ENCODE results near the gene TRPV5. TPM values are rescaled to one million over a fixed set of nuclear protein-coding genes. Genes with fewer than 3 reads are reported as not detected.

Gene TRPV5
- polyA plus RNA-seq, 2 of the 4 experiments (the other 2 are of a cell fraction): not detected

DNA sequence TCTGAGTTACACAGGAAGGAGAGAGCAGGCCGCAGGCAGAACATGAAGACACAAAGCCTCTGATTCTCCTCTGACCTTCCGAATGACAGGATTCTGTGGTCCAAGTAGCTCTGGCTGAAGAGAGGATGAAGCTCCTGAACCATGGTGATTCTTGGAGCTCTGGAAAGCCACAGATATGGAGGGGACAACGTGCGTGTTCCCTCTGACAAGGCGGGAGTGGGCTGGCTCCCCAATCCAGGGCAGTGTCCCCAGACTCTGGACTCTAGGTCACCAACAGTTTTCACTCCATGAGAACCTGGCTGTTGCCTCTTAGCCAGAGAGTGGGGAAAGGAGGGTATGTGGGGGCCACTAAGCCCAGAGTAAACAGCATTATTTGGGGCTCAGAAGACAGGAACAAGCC, 40.6 kb downstream of the TRPV5 start:
- H3K4me1 ChIP-seq: no peaks in the 10 kb centered on the region
- no peak for FAIRE-seq
- H3K9me3 ChIP-seq: no peaks in the 10 kb centered on the region
- H3K4me2 ChIP-seq: no peak overlapping the region
- TF ChIP-seq MAZ (IDR thresholded peaks at IDR 0.05; ENCODE audit: borderline replicate concordance, low read depth, low read length) (no peak), MAFK (IDR thresholded peaks at IDR 0.05; ENCODE audit: partially characterized antibody) (no peak), PHF8 (IDR thresholded peaks at IDR 0.05; ENCODE audit: borderline replicate concordance, low read depth) (no peak), MYC (IDR thresholded peaks at IDR 0.05; ENCODE audit: borderline replicate concordance, low read length) (no peak), SREBF2 (IDR thresholded peaks at IDR 0.05) (no peak), HOXB5 (CRISPR knock-in tag; IDR thresholded peaks at IDR 0.05) (no peak), RFX5 (IDR thresholded peaks at IDR 0.05) (no peak), HDAC2 (IDR thresholded peaks at IDR 0.05) (no peak), CHD4 (IDR thresholded peaks at IDR 0.05; ENCODE audit: borderline replicate concordance) (no peak), ESRRA (IDR thresholded peaks at IDR 0.05; ENCODE audit: borderline replicate concordance, low read length) (no peak), TP53 (CRISPR knock-in tag; IDR thresholded peaks at IDR 0.05) (no peak), RAD21 (conservative IDR thresholded peaks at IDR 0.05 in 1 of 2, IDR thresholded peaks at IDR 0.05 in 1 of 2) (no peak), HOXB13 (CRISPR knock-in tag; IDR thresholded peaks at IDR 0.05; ENCODE audit: low read depth) (no peak), CEBPB (IDR thresholded peaks at IDR 0.05) (no peak), RARB (CRISPR knock-in tag; IDR thresholded peaks at IDR 0.05) (no peak), KDM1A (IDR thresholded peaks at IDR 0.05; ENCODE audit: low read depth) (no peak)
- TF ChIP-seq, protein P1, sequence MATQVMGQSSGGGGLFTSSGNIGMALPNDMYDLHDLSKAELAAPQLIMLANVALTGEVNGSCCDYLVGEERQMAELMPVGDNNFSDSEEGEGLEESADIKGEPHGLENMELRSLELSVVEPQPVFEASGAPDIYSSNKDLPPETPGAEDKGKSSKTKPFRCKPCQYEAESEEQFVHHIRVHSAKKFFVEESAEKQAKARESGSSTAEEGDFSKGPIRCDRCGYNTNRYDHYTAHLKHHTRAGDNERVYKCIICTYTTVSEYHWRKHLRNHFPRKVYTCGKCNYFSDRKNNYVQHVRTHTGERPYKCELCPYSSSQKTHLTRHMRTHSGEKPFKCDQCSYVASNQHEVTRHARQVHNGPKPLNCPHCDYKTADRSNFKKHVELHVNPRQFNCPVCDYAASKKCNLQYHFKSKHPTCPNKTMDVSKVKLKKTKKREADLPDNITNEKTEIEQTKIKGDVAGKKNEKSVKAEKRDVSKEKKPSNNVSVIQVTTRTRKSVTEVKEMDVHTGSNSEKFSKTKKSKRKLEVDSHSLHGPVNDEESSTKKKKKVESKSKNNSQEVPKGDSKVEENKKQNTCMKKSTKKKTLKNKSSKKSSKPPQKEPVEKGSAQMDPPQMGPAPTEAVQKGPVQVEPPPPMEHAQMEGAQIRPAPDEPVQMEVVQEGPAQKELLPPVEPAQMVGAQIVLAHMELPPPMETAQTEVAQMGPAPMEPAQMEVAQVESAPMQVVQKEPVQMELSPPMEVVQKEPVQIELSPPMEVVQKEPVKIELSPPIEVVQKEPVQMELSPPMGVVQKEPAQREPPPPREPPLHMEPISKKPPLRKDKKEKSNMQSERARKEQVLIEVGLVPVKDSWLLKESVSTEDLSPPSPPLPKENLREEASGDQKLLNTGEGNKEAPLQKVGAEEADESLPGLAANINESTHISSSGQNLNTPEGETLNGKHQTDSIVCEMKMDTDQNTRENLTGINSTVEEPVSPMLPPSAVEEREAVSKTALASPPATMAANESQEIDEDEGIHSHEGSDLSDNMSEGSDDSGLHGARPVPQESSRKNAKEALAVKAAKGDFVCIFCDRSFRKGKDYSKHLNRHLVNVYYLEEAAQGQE (IDR thresholded peaks at IDR 0.05): no peak
- TF ChIP-seq, protein P2, sequence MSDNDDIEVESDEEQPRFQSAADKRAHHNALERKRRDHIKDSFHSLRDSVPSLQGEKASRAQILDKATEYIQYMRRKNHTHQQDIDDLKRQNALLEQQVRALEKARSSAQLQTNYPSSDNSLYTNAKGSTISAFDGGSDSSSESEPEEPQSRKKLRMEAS (IDR thresholded peaks at IDR 0.05): no peak
- POLR2A ChIA-PET: no interaction called here
- ATAC-seq: no peak
- WGBS (ENCODE audit: missing lambda C conversion rate): 48% methylated on average over 4 of the region's 5 CpGs
- H3K27ac ChIP-seq: no peak overlapping the region
- DNase-seq (ENCODE audit: low read depth in 1 of 2, low spot score in 1 of 2): no peak
- H3K4me3 ChIP-seq: no peak overlapping the region
- CTCF ChIA-PET: interaction anchor here (0.8 to 0.9 kb wide), 2 partner anchors 27 to 322 kb away, joined by 3 to 4 read pairs; no protein-coding TSS in a partner anchor

GRCh38 chr7:142891490-142892082, 42.0 kb downstream of the TRPV5 start:
- CTCF ChIA-PET: no interaction called here
- H3K4me1 ChIP-seq: no peaks in the 10 kb centered on the region
- no peak overlapping the region for H3K4me2 ChIP-seq
- FAIRE-seq (no peak), DNase-seq (ENCODE audit: low read depth in 1 of 2, low spot score in 1 of 2) (no peak), ATAC-seq (no peak)
- H3K9me3 ChIP-seq: no peaks in the 10 kb centered on the region
- no peak overlapping the region for H3K27ac ChIP-seq
- no peak overlapping the region for H3K4me3 ChIP-seq
- 42% methylated on average over 10 of the region's 10 CpGs for WGBS (ENCODE audit: missing lambda C conversion rate)
- POLR2A ChIA-PET: no interaction called here
- no peak for TF ChIP-seq HES2 (IDR thresholded peaks at IDR 0.05)
- no peak for TF ChIP-seq HDAC2 (IDR thresholded peaks at IDR 0.05)
- TF ChIP-seq HMGXB4 (CRISPR knock-in tag; IDR thresholded peaks at IDR 0.05; ENCODE audit: borderline replicate concordance): no peak
- no peak for TF ChIP-seq PBX3 (IDR thresholded peaks at IDR 0.05)
- no peak for TF ChIP-seq RFX5 (IDR thresholded peaks at IDR 0.05)
- TF ChIP-seq ESRRA (IDR thresholded peaks at IDR 0.05; ENCODE audit: borderline replicate concordance, low read length): no peak
- TF ChIP-seq ATOH8 (CRISPR knock-in tag; IDR thresholded peaks at IDR 0.05; ENCODE audit: low read depth): no peak
- TF ChIP-seq ZNF302 (CRISPR knock-in tag; IDR thresholded peaks at IDR 0.05): no peak
- no peak for TF ChIP-seq BHLHE40 (IDR thresholded peaks at IDR 0.05; ENCODE audit: low read depth, low read length)
- no peak for TF ChIP-seq HOXA7 (CRISPR knock-in tag; IDR thresholded peaks at IDR 0.05)
- no peak for TF ChIP-seq NPAS2 (CRISPR knock-in tag; IDR thresholded peaks at IDR 0.05; ENCODE audit: borderline replicate concordance)
- TF ChIP-seq, protein P3, sequence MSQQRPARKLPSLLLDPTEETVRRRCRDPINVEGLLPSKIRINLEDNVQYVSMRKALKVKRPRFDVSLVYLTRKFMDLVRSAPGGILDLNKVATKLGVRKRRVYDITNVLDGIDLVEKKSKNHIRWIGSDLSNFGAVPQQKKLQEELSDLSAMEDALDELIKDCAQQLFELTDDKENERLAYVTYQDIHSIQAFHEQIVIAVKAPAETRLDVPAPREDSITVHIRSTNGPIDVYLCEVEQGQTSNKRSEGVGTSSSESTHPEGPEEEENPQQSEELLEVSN (IDR thresholded peaks at IDR 0.05; ENCODE audit: borderline replicate concordance, low read depth): no peak
- no peak for TF ChIP-seq EHMT2 (IDR thresholded peaks at IDR 0.05; ENCODE audit: low read depth)
- no peak for TF ChIP-seq SMC3 (IDR thresholded peaks at IDR 0.05)
- TF ChIP-seq ZFP36 (IDR thresholded peaks at IDR 0.05; ENCODE audit: borderline replicate concordance, partially characterized antibody): no peak

Measured in A549 (cell line).